ENCODE data around the gene DPP9.

- TF ChIP-seq CTCF (IDR thresholded peaks at IDR 0.05; ENCODE audit: low read depth, low read length, poor library complexity, severe bottlenecking) (no peak), EZH2phosphoT487 (IDR thresholded peaks at IDR 0.05; ENCODE audit: borderline replicate concordance, low read length) (no peak)
Observed at GRCh38 chr19:4638828-4639530, 84.7 kb downstream of the DPP9 start, which contains the start of gene TNFAIP8L1.

Measured in DOHH2 (cell line).